H9 (cell line): ENCODE measurements around the gene CATSPERZ. TPM values are rescaled to one million over a fixed set of nuclear protein-coding genes. Genes with fewer than 3 reads are reported as not detected.

Experiments
- DNase-seq: peaks from one replicate; pipeline ENCODE4 v3.0.0-alpha.2; 2017
- H2AFZ ChIP-seq: one replicate; pipeline ENCODE4 v1.6.1; 2013; ENCODE audit warnings: mild to moderate bottlenecking, low read length, control low read depth, moderate library complexity
- H2AK5ac ChIP-seq: 2 replicates; pipeline ENCODE4 v1.6.1; 2013; ENCODE audit warnings: low read length, control low read depth, mixed read lengths; ENCODE audit not compliant: insufficient read length
- H2BK120ac ChIP-seq: one replicate; pipeline ENCODE4 v1.6.1; 2013; ENCODE audit warnings: low read depth, mild to moderate bottlenecking, low read length, control low read depth, inconsistent platforms; ENCODE audit not compliant: poor library complexity, severe bottlenecking
- H2BK12ac ChIP-seq: 2 replicates; pipeline ENCODE4 v1.6.1; 2013; ENCODE audit warnings: low read length, control low read depth, mixed read lengths, low read depth; ENCODE audit not compliant: insufficient read length
- H2BK15ac ChIP-seq: 2 replicates; pipeline ENCODE4 v1.6.1; 2013; ENCODE audit warnings: low read depth, low read length, control low read depth
- H2BK20ac ChIP-seq: one replicate; pipeline ENCODE4 v1.6.1; 2013; ENCODE audit warnings: low read depth, mild to moderate bottlenecking, low read length, control low read depth, inconsistent platforms; ENCODE audit not compliant: poor library complexity, severe bottlenecking
- H2BK5ac ChIP-seq: 2 replicates; pipeline ENCODE4 v1.6.1; 2013; ENCODE audit warnings: low read length, control low read depth, mixed read lengths; ENCODE audit not compliant: insufficient read length
- H3K14ac ChIP-seq: 2 replicates; pipeline ENCODE4 v1.6.1; 2013; ENCODE audit warnings: low read length, control low read depth; ENCODE audit not compliant: insufficient read depth
- H3K18ac ChIP-seq: 2 replicates; pipeline ENCODE4 v1.6.1; 2013; ENCODE audit warnings: low read depth, mild to moderate bottlenecking, mixed read lengths, low read length, control low read depth; ENCODE audit not compliant: insufficient read length
- H3K23ac ChIP-seq: 2 replicates; pipeline ENCODE4 v1.6.1; 2013; ENCODE audit warnings: low read length, control low read depth, mixed read lengths, low read depth; ENCODE audit not compliant: insufficient read length
- H3K23me2 ChIP-seq: 2 replicates; pipeline ENCODE4 v1.6.1; 2013; ENCODE audit warnings: low read depth, mild to moderate bottlenecking, mixed read lengths, low read length, control low read depth; ENCODE audit not compliant: insufficient read length, poor library complexity, severe bottlenecking
- H3K27ac ChIP-seq: 2 replicates; pipeline ENCODE4 v1.5.1; 2013; ENCODE audit warnings: low read length, control low read depth, mixed read lengths, low read depth; ENCODE audit not compliant: insufficient read length
- H3K27me3 ChIP-seq: 2 replicates; pipeline ENCODE4 v1.6.1; 2013; ENCODE audit warnings: low read length, control low read depth, inconsistent platforms; ENCODE audit not compliant: insufficient read depth
- H3K4ac ChIP-seq: 2 replicates; pipeline ENCODE4 v1.6.1; 2013; ENCODE audit warnings: low read depth, mild to moderate bottlenecking, control low read depth, inconsistent platforms, low read length, moderate library complexity
- H3K4me1 ChIP-seq: 2 replicates; pipeline ENCODE4 v1.6.1; 2013; ENCODE audit warnings: low read length, control low read depth, inconsistent platforms; ENCODE audit not compliant: insufficient read depth
- H3K4me2 ChIP-seq: 2 replicates; pipeline ENCODE4 v1.6.1; 2013; ENCODE audit warnings: low read length, control low read depth, mixed read lengths; ENCODE audit not compliant: insufficient read length, insufficient read depth
- H3K56ac ChIP-seq: 2 replicates; pipeline ENCODE4 v1.6.1; 2013; ENCODE audit warnings: low read depth, mild to moderate bottlenecking, mixed read lengths, low read length, control low read depth; ENCODE audit not compliant: insufficient read length
- H3K79me1 ChIP-seq: 2 replicates; pipeline ENCODE4 v1.6.1; 2013; ENCODE audit warnings: low read depth, mild to moderate bottlenecking, moderate library complexity, low read length, control low read depth, inconsistent platforms; ENCODE audit not compliant: insufficient read depth, poor library complexity, severe bottlenecking
- H3K79me2 ChIP-seq: 2 replicates; pipeline ENCODE4 v1.6.1; 2013; ENCODE audit warnings: low read length, control low read depth, inconsistent platforms; ENCODE audit not compliant: insufficient read depth
- H3K9ac ChIP-seq: 2 replicates; pipeline ENCODE4 v1.6.1; 2013; ENCODE audit warnings: low read length, control low read depth, mixed read lengths; ENCODE audit not compliant: insufficient read length; ENCODE audit errors: extremely low read depth
- H3K9me3 ChIP-seq: one replicate; pipeline ENCODE4 v1.6.1; 2013; ENCODE audit warnings: low read depth, low read length, inconsistent platforms; ENCODE audit not compliant: control insufficient read depth
- H3T11ph ChIP-seq: one replicate; pipeline ENCODE4 v1.6.1; 2013; ENCODE audit warnings: mild to moderate bottlenecking, low read length, control low read depth, inconsistent platforms
- H4K20me1 ChIP-seq: one replicate; pipeline ENCODE4 v1.6.1; 2013; ENCODE audit not compliant: control insufficient read depth, insufficient read length, insufficient read depth
- H4K5ac ChIP-seq: 2 replicates; pipeline ENCODE4 v1.6.1; 2013; ENCODE audit warnings: low read depth, mild to moderate bottlenecking, mixed read lengths, low read length, control low read depth; ENCODE audit not compliant: insufficient read length
- H4K8ac ChIP-seq: replicated peaks from 2 replicates; pipeline ENCODE4 v1.6.1; 2013; ENCODE audit warnings: low read length, control low read depth, mixed read lengths, low read depth; ENCODE audit not compliant: insufficient read length
- H4K91ac ChIP-seq: 2 replicates; pipeline ENCODE4 v1.6.1; 2013; ENCODE audit warnings: low read depth, mild to moderate bottlenecking, moderate library complexity, mixed read lengths, low read length, control low read depth; ENCODE audit not compliant: insufficient read length
- H3K27ac Mint-ChIP-seq, 3 experiments: 2 replicates in 2 of 3; 3 replicates in 1 of 3; pipeline ENCODE4 v1.8.0; 2020 to 2021; ENCODE audit warnings: mixed read lengths in 3 of 3, mild to moderate bottlenecking in 1 of 3, moderate library complexity in 1 of 3
- H3K27me3 Mint-ChIP-seq: 2 replicates; pipeline ENCODE4 v1.8.0; 2021; ENCODE audit warnings: low read depth, mild to moderate bottlenecking, moderate library complexity, mixed read lengths
- H3K36me3 Mint-ChIP-seq, 3 experiments: 2 replicates in 2 of 3; 3 replicates in 1 of 3; pipeline ENCODE4 v1.8.0; 2020 to 2021; ENCODE audit warnings: low read depth in 3 of 3, mixed read lengths in 3 of 3; ENCODE audit not compliant: insufficient read depth in 1 of 3
- H3K4me1 Mint-ChIP-seq, 2 experiments: 2 replicates each; pipeline ENCODE4 v1.8.0; 2020; ENCODE audit warnings: mixed read lengths in 2 of 2
- H3K4me3 Mint-ChIP-seq, 2 experiments: 2 replicates in 1 of 2; 3 replicates in 1 of 2; pipeline ENCODE4 v1.8.0; 2020 to 2021; ENCODE audit warnings: mild to moderate bottlenecking in 2 of 2, mixed read lengths in 2 of 2, moderate library complexity in 1 of 2
- H3K9me3 Mint-ChIP-seq, 2 experiments: 2 replicates in 1 of 2; 3 replicates in 1 of 2; pipeline ENCODE4 v1.8.0; 2020; ENCODE audit warnings: mild to moderate bottlenecking in 2 of 2, mixed read lengths in 2 of 2, moderate library complexity in 1 of 2
- CTCF ChIP-seq: fragments of 200-600 bp; sonication (generic); conservative IDR thresholded peaks from 3 replicates; pipeline ENCODE4 v1.8.0; 2021; ENCODE audit warnings: antibody characterized with exemption, mild to moderate bottlenecking
- WGBS: extraction: QIAGEN DNeasy Blood & Tissue Kit; methylation state at CpG from one replicate; pipeline ENCODE4 v1.1.7; 2013; ENCODE audit warnings: missing lambda C conversion rate, low lambda C conversion rate, mixed read lengths; ENCODE audit not compliant: insufficient read length; ENCODE audit errors: extremely low coverage; 5-methylcytosine and 5-hydroxymethylcytosine counted together
- total RNA-seq: library from RNA; stranded (reverse); gene quantifications from 2 replicates; pipeline ENCODE4 v1.2.1, GENCODE V29; 2021

The CATSPERZ gene
- total RNA-seq, 1 experiment from 2014 or later, result 0.92 TPM

GRCh38 chr11:64266339-64266738 lies 33.8 kb upstream of the CATSPERZ start:
- no peak overlapping the region for H3K27ac ChIP-seq
- no CpG with 5 or more reads among the region's 15 CpGs for WGBS
- H3T11ph ChIP-seq, result no peak overlapping the region
- H2BK12ac ChIP-seq, result no peak overlapping the region
- no peak overlapping the region for H2BK15ac ChIP-seq
- H3K4me1 Mint-ChIP-seq, result peaks cover 11 to 21% of the 10 kb centered on the region in 2 experiments
- no peak overlapping the region for H2BK120ac ChIP-seq
- H2BK5ac ChIP-seq, result no peak overlapping the region
- H3K9ac ChIP-seq, result no peak overlapping the region
- no peak overlapping the region for H3K4ac ChIP-seq
- no peak overlapping the region for H2BK20ac ChIP-seq
- TF ChIP-seq CTCF, result no peak
- H3K23ac ChIP-seq, result no peak overlapping the region
- H3K23me2 ChIP-seq, result peaks cover 10% of the 10 kb centered on the region
- no peak overlapping the region for H3K4me3 Mint-ChIP-seq
- DNase-seq, result no peak
- no peak overlapping the region for H3K14ac ChIP-seq
- H3K9me3 Mint-ChIP-seq, result no peaks in the 10 kb centered on the region
- no peak overlapping the region for H3K56ac ChIP-seq
- no peaks in the 10 kb centered on the region for H3K9me3 ChIP-seq
- H4K8ac ChIP-seq, result no peak overlapping the region
- H3K27me3 ChIP-seq, result no peaks in the 10 kb centered on the region
- no peaks in the 10 kb centered on the region for H4K20me1 ChIP-seq
- no peak overlapping the region for H4K5ac ChIP-seq
- no peak overlapping the region for H3K18ac ChIP-seq
- H3K4me1 ChIP-seq, result no peaks in the 10 kb centered on the region
- no peak overlapping the region for H2AFZ ChIP-seq
- peaks cover 27 to 62% (median 47%) of the 10 kb centered on the region in 3 experiments for H3K36me3 Mint-ChIP-seq
- H4K91ac ChIP-seq, result no peak overlapping the region
- H3K4me2 ChIP-seq, result no peak overlapping the region
- H3K27me3 Mint-ChIP-seq, result no peaks in the 10 kb centered on the region
- no peak overlapping the region for H2AK5ac ChIP-seq
- H3K27ac Mint-ChIP-seq, result no peak overlapping the region; a peak in 1 of 7 replicates
- H3K79me2 ChIP-seq, result no peaks in the 10 kb centered on the region
- no peaks in the 10 kb centered on the region for H3K79me1 ChIP-seq
